H9 (cell line): ENCODE measurements around the gene AMPD2. TPM values are rescaled to one million over a fixed set of nuclear protein-coding genes. Genes with fewer than 3 reads are reported as not detected.

Experiments
- DNase-seq: peaks from one replicate; pipeline ENCODE4 v3.0.0-alpha.2; 2017
- H2AFZ ChIP-seq: one replicate; pipeline ENCODE4 v1.6.1; 2013; ENCODE audit warnings: mild to moderate bottlenecking, low read length, control low read depth, moderate library complexity
- H2AK5ac ChIP-seq: 2 replicates; pipeline ENCODE4 v1.6.1; 2013; ENCODE audit warnings: low read length, control low read depth, mixed read lengths; ENCODE audit not compliant: insufficient read length
- H2BK120ac ChIP-seq: one replicate; pipeline ENCODE4 v1.6.1; 2013; ENCODE audit warnings: low read depth, mild to moderate bottlenecking, low read length, control low read depth, inconsistent platforms; ENCODE audit not compliant: poor library complexity, severe bottlenecking
- H2BK12ac ChIP-seq: 2 replicates; pipeline ENCODE4 v1.6.1; 2013; ENCODE audit warnings: low read length, control low read depth, mixed read lengths, low read depth; ENCODE audit not compliant: insufficient read length
- H2BK15ac ChIP-seq: 2 replicates; pipeline ENCODE4 v1.6.1; 2013; ENCODE audit warnings: low read depth, low read length, control low read depth
- H2BK20ac ChIP-seq: one replicate; pipeline ENCODE4 v1.6.1; 2013; ENCODE audit warnings: low read depth, mild to moderate bottlenecking, low read length, control low read depth, inconsistent platforms; ENCODE audit not compliant: poor library complexity, severe bottlenecking
- H2BK5ac ChIP-seq: 2 replicates; pipeline ENCODE4 v1.6.1; 2013; ENCODE audit warnings: low read length, control low read depth, mixed read lengths; ENCODE audit not compliant: insufficient read length
- H3K14ac ChIP-seq: 2 replicates; pipeline ENCODE4 v1.6.1; 2013; ENCODE audit warnings: low read length, control low read depth; ENCODE audit not compliant: insufficient read depth
- H3K18ac ChIP-seq: 2 replicates; pipeline ENCODE4 v1.6.1; 2013; ENCODE audit warnings: low read depth, mild to moderate bottlenecking, mixed read lengths, low read length, control low read depth; ENCODE audit not compliant: insufficient read length
- H3K23ac ChIP-seq: 2 replicates; pipeline ENCODE4 v1.6.1; 2013; ENCODE audit warnings: low read length, control low read depth, mixed read lengths, low read depth; ENCODE audit not compliant: insufficient read length
- H3K23me2 ChIP-seq: 2 replicates; pipeline ENCODE4 v1.6.1; 2013; ENCODE audit warnings: low read depth, mild to moderate bottlenecking, mixed read lengths, low read length, control low read depth; ENCODE audit not compliant: insufficient read length, poor library complexity, severe bottlenecking
- H3K27ac ChIP-seq: 2 replicates; pipeline ENCODE4 v1.5.1; 2013; ENCODE audit warnings: low read length, control low read depth, mixed read lengths, low read depth; ENCODE audit not compliant: insufficient read length
- H3K27me3 ChIP-seq: 2 replicates; pipeline ENCODE4 v1.6.1; 2013; ENCODE audit warnings: low read length, control low read depth, inconsistent platforms; ENCODE audit not compliant: insufficient read depth
- H3K4ac ChIP-seq: 2 replicates; pipeline ENCODE4 v1.6.1; 2013; ENCODE audit warnings: low read depth, mild to moderate bottlenecking, control low read depth, inconsistent platforms, low read length, moderate library complexity
- H3K4me1 ChIP-seq: 2 replicates; pipeline ENCODE4 v1.6.1; 2013; ENCODE audit warnings: low read length, control low read depth, inconsistent platforms; ENCODE audit not compliant: insufficient read depth
- H3K4me2 ChIP-seq: 2 replicates; pipeline ENCODE4 v1.6.1; 2013; ENCODE audit warnings: low read length, control low read depth, mixed read lengths; ENCODE audit not compliant: insufficient read length, insufficient read depth
- H3K56ac ChIP-seq: 2 replicates; pipeline ENCODE4 v1.6.1; 2013; ENCODE audit warnings: low read depth, mild to moderate bottlenecking, mixed read lengths, low read length, control low read depth; ENCODE audit not compliant: insufficient read length
- H3K79me1 ChIP-seq: 2 replicates; pipeline ENCODE4 v1.6.1; 2013; ENCODE audit warnings: low read depth, mild to moderate bottlenecking, moderate library complexity, low read length, control low read depth, inconsistent platforms; ENCODE audit not compliant: insufficient read depth, poor library complexity, severe bottlenecking
- H3K79me2 ChIP-seq: 2 replicates; pipeline ENCODE4 v1.6.1; 2013; ENCODE audit warnings: low read length, control low read depth, inconsistent platforms; ENCODE audit not compliant: insufficient read depth
- H3K9ac ChIP-seq: 2 replicates; pipeline ENCODE4 v1.6.1; 2013; ENCODE audit warnings: low read length, control low read depth, mixed read lengths; ENCODE audit not compliant: insufficient read length; ENCODE audit errors: extremely low read depth
- H3K9me3 ChIP-seq: one replicate; pipeline ENCODE4 v1.6.1; 2013; ENCODE audit warnings: low read depth, low read length, inconsistent platforms; ENCODE audit not compliant: control insufficient read depth
- H3T11ph ChIP-seq: one replicate; pipeline ENCODE4 v1.6.1; 2013; ENCODE audit warnings: mild to moderate bottlenecking, low read length, control low read depth, inconsistent platforms
- H4K20me1 ChIP-seq: one replicate; pipeline ENCODE4 v1.6.1; 2013; ENCODE audit not compliant: control insufficient read depth, insufficient read length, insufficient read depth
- H4K5ac ChIP-seq: 2 replicates; pipeline ENCODE4 v1.6.1; 2013; ENCODE audit warnings: low read depth, mild to moderate bottlenecking, mixed read lengths, low read length, control low read depth; ENCODE audit not compliant: insufficient read length
- H4K8ac ChIP-seq: replicated peaks from 2 replicates; pipeline ENCODE4 v1.6.1; 2013; ENCODE audit warnings: low read length, control low read depth, mixed read lengths, low read depth; ENCODE audit not compliant: insufficient read length
- H4K91ac ChIP-seq: 2 replicates; pipeline ENCODE4 v1.6.1; 2013; ENCODE audit warnings: low read depth, mild to moderate bottlenecking, moderate library complexity, mixed read lengths, low read length, control low read depth; ENCODE audit not compliant: insufficient read length
- H3K27ac Mint-ChIP-seq, 3 experiments: 2 replicates in 2 of 3; 3 replicates in 1 of 3; pipeline ENCODE4 v1.8.0; 2020 to 2021; ENCODE audit warnings: mixed read lengths in 3 of 3, mild to moderate bottlenecking in 1 of 3, moderate library complexity in 1 of 3
- H3K27me3 Mint-ChIP-seq: 2 replicates; pipeline ENCODE4 v1.8.0; 2021; ENCODE audit warnings: low read depth, mild to moderate bottlenecking, moderate library complexity, mixed read lengths
- H3K36me3 Mint-ChIP-seq, 3 experiments: 2 replicates in 2 of 3; 3 replicates in 1 of 3; pipeline ENCODE4 v1.8.0; 2020 to 2021; ENCODE audit warnings: low read depth in 3 of 3, mixed read lengths in 3 of 3; ENCODE audit not compliant: insufficient read depth in 1 of 3
- H3K4me1 Mint-ChIP-seq, 2 experiments: 2 replicates each; pipeline ENCODE4 v1.8.0; 2020; ENCODE audit warnings: mixed read lengths in 2 of 2
- H3K4me3 Mint-ChIP-seq, 2 experiments: 2 replicates in 1 of 2; 3 replicates in 1 of 2; pipeline ENCODE4 v1.8.0; 2020 to 2021; ENCODE audit warnings: mild to moderate bottlenecking in 2 of 2, mixed read lengths in 2 of 2, moderate library complexity in 1 of 2
- H3K9me3 Mint-ChIP-seq, 2 experiments: 2 replicates in 1 of 2; 3 replicates in 1 of 2; pipeline ENCODE4 v1.8.0; 2020; ENCODE audit warnings: mild to moderate bottlenecking in 2 of 2, mixed read lengths in 2 of 2, moderate library complexity in 1 of 2
- CTCF ChIP-seq: fragments of 200-600 bp; sonication (generic); conservative IDR thresholded peaks from 3 replicates; pipeline ENCODE4 v1.8.0; 2021; ENCODE audit warnings: antibody characterized with exemption, mild to moderate bottlenecking
- WGBS: extraction: QIAGEN DNeasy Blood & Tissue Kit; methylation state at CpG from one replicate; pipeline ENCODE4 v1.1.7; 2013; ENCODE audit warnings: missing lambda C conversion rate, low lambda C conversion rate, mixed read lengths; ENCODE audit not compliant: insufficient read length; ENCODE audit errors: extremely low coverage; 5-methylcytosine and 5-hydroxymethylcytosine counted together
- total RNA-seq: library from RNA; stranded (reverse); gene quantifications from 2 replicates; pipeline ENCODE4 v1.2.1, GENCODE V29; 2021

The AMPD2 gene
- total RNA-seq, 1 experiment from 2014 or later = 65.1 TPM

DNA sequence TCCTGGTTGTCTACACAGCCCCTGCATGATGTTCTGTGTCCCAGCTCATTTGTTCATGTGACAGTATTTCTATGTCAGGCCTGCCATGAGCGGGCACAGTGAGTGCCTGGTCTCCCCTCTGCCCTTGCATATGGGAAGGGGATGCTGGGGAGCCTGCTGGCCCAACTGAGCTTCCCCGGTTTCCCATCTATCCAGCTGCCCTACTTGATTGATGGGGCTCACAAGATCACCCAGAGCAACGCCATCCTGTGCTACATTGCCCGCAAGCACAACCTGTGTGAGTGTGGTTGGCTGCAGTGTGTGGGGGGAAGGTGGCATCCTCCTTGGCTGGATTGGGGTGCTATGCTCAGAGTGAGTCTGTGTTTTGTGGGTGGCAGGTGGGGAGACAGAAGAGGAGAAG is 37.8 kb downstream of the AMPD2 start:
- Histone ChIP-seq H3K23ac (no peak overlapping the region), H3K14ac (no peak overlapping the region), H4K91ac (no peak overlapping the region), H3K27ac (no peak overlapping the region), H4K5ac (no peak overlapping the region), H3K9me3 (no peaks in the 10 kb centered on the region), H2BK15ac (no peak overlapping the region), H3K79me2 (no peaks in the 10 kb centered on the region), H3K79me1 (no peaks in the 10 kb centered on the region), H4K8ac (no peak overlapping the region), H3K23me2 (peaks cover 4% of the 10 kb centered on the region), H2BK120ac (no peak overlapping the region), H3K4me1 (no peaks in the 10 kb centered on the region), H3K4me2 (no peak overlapping the region), H2BK12ac (no peak overlapping the region), H3K18ac (no peak overlapping the region), H3T11ph (no peak overlapping the region), H3K4ac (no peak overlapping the region), H3K27me3 (no peaks in the 10 kb centered on the region), H3K56ac (no peak overlapping the region), H2BK5ac (no peak overlapping the region), H2AK5ac (no peak overlapping the region), H2BK20ac (no peak overlapping the region), H3K9ac (no peak overlapping the region), H2AFZ (no peak overlapping the region), H4K20me1 (no peaks in the 10 kb centered on the region)
- Mint-ChIP-seq H3K9me3 (no peaks in the 10 kb centered on the region), H3K4me1 (peaks cover 5 to 14% of the 10 kb centered on the region in 2 experiments; a peak in 3 of 4 replicates), H3K27me3 (peaks cover 26% of the 10 kb centered on the region), H3K27ac (no peak overlapping the region), H3K36me3 (no peaks in the 10 kb centered on the region), H3K4me3 (peak overlapping the region; percentile 7 to 35; a peak in 3 of 5 replicates)
- no peak for TF ChIP-seq CTCF
- WGBS = no CpG with 5 or more reads among the region's 4 CpGs
- DNase-seq = no peak
